IPS-18c (cell line): ENCODE data around the gene GSG1L.
A peak's percentile ranks its signal among the peaks of the same experiment; 100 is the strongest.

Experiments used
- H3K4me3 ChIP-seq: 2 replicates; pipeline ENCODE4 v1.7.0; 2013; ENCODE audit warnings: low read depth, mild to moderate bottlenecking, low read length, moderate library complexity; ENCODE audit not compliant: insufficient read depth
- H3K9me3 ChIP-seq: one replicate; pipeline ENCODE4 v1.6.1; 2013; ENCODE audit warnings: mild to moderate bottlenecking, low read length, moderate library complexity; ENCODE audit not compliant: control insufficient read depth, insufficient read depth

Gene GSG1L

DNA sequence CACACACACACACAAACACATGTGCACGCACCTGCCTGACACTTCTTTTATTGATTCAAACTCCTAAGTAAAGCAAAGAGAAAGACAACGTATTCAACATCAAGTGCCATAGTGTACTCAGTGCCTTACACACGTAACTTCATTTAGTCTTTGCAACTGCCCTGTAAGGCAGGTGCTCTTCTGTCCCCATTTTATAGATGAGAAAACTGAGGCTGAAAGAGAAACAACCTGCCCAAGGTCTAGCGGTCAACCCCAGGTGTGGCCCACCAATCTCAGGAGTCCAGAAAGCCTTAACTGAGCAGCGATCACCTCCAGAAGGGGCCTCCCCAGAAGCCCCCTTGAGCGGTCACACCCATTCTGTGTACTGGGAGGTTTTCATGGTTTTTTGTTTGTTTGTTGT, 10.3 kb upstream of the GSG1L start:
- Histone ChIP-seq H3K9me3 (no peaks in the 10 kb centered on the region), H3K4me3 (no peak overlapping the region)

DNA sequence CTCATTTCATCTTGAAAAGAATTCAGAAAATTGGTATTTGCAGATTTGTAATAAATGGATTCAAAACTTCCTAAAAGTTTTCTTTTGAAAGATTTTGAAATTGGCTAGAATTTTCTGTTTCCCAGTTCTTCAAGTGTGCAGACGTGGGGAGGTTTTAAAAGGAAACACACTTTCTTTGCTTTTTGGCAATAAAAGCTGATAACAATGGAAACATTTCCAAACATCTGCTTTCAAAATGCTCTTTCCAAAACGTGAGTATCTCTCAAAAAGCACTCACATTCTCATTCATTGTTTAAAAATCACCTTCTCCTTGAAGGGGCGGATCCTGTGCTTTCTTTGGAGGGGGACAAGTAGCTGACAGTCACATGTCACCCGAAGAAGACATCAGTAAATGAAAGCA, 8.6 kb upstream of the GSG1L start:
- no peak overlapping the region for H3K4me3 ChIP-seq
- H3K9me3 ChIP-seq, result no peaks in the 10 kb centered on the region

DNA sequence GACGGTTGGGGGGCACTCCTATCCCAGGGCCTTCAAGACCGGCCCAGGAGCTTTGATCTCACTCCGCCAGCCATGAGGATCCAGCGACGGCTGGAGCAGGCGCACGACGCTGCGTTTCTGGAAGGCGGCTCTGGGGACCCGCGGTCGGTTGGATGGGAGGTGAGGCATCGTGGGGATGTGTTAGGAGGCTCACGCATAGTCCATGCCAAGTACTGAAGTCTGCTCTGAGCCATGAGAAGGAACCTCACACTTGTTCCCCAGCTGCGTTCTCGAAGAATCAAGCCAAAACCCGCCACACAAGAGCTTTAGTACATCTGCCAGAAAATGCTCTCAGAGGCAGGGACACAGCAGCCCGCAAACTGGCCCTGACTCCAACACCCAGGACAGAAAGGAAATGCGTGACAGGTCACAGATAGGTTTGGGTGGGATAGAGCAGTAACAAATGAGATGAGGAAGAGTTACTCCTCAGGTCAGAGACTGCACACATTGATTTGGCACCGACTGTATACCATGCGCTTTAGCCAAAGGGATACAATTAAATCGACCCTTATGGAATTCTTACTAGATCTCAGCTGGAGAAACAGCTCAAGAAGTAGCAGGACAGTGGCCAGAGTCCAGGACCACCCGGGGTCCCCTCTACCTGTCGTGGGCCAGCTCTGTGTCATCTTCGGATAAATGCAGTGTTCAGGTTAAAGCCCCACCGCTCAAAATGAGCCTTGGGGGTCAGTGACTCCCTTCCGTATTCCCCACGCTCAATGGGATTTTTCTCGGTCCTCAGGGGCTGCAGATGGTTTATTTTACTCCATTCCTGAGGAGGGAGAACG, 6.7 kb upstream of the GSG1L start:
- H3K9me3 ChIP-seq, result no peaks in the 10 kb centered on the region
- no peak overlapping the region for H3K4me3 ChIP-seq

DNA sequence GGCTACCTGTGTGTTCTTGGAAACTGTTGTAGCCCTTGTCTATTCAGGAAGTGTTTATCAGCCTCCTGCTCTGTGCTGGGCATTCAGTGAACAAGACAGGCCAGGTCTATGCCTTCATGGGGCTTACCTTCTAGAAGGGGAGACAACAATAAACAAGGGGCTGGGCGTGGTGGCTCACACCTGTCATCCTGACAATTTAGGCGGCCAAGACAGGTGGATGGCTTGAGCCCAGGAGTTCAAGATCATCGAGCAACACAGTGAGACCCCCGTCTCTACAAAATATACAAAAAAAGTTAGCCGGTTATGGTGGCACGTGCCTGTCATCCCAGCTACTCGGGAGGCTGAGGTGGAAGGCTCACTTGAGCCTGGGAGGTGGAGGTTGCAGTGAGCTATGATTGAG, 5.5 kb upstream of the GSG1L start:
- Histone ChIP-seq H3K4me3 (no peak overlapping the region), H3K9me3 (no peaks in the 10 kb centered on the region)

DNA sequence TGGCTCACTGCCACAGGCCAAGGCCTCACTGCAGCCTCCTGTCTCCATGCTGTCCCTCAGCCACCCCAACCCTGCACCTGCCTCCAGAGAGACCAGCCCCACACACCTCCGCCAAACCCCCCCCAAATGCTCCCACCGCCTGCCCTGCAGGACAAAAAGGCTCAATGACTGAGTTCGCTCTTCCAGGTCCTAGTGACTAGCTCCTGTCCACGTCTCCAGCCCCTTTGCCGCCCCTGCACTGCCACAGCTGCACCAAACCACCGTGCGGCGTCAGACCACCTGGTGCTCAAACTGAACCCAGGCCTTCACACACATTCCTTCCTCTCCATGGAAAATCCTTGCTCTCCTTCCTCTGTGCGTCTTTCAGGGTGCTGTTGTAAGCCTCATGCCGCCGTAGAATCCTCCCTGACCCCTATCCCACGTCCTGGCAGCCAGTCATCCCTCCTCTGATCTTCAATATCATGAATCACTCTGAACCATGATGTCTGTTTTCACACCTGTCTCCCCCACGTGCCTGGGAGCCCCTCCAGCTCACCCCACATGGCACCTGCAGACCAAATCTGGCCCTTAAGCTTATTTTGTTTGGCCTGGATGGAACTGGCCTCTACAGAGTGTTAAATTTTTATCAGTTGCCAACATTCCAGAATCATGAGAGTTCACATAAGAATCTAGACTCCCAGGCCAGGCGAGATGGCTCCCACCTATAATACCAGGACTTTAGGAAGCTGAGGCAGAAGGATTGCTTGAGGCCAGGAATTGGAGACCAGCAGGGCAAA, 4.3 kb upstream of the GSG1L start:
- no peak overlapping the region for H3K4me3 ChIP-seq

DNA sequence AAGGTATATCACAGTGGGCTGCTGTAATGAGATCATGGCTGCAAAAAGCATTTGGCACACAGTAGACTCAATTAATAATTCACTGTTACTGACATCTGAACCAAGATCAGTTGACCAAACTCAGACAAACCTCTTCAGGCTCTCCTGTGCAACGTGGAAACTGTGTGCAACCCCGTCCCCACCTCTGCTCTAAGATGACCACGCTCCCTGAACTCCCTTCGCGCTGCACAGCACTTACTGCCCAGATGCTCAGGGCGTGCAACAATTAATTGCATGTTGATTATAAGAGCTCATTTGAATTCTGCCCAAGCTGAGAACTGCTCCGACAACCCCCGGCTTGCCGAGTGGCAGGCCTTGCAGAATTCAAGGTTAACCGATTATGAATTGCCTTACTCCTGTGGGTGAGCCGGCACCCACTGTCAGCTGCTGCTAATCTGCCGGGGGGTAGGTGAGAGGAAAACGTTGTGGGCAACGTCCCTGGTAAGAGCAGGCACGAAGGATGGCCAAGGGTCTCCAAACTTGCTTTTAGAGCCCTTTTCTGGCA, 1.3 kb upstream of the GSG1L start:
- no peak overlapping the region for H3K4me3 ChIP-seq
- H3K9me3 ChIP-seq, result no peaks in the 10 kb centered on the region

More for the DNA sequence above, 4.3 kb upstream of the GSG1L start:
- no peaks in the 10 kb centered on the region for H3K9me3 ChIP-seq

DNA sequence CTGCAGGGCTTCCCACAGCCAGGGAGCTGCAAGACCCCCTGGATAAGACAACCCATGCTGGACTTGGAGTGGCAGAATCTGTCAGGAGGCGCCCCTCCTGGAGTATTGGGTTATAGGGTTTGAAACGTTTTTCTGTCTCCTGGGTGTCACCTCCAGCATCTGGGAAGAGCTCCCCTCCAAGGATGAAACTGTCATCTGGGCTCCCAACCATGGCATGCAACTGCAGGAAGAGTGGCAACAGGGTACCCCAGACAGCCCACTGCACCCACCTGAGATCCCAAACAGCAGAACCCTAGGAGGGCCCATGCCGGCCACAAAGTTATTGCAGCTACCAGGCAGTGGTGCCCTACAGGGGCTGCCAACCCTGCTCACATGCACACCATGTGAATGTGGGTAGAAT, 636 bp upstream of the GSG1L start:
- Histone ChIP-seq H3K9me3 (no peaks in the 10 kb centered on the region), H3K4me3 (peak overlapping the region; percentile 28; the same call in 1 of the 2 replicates)

DNA sequence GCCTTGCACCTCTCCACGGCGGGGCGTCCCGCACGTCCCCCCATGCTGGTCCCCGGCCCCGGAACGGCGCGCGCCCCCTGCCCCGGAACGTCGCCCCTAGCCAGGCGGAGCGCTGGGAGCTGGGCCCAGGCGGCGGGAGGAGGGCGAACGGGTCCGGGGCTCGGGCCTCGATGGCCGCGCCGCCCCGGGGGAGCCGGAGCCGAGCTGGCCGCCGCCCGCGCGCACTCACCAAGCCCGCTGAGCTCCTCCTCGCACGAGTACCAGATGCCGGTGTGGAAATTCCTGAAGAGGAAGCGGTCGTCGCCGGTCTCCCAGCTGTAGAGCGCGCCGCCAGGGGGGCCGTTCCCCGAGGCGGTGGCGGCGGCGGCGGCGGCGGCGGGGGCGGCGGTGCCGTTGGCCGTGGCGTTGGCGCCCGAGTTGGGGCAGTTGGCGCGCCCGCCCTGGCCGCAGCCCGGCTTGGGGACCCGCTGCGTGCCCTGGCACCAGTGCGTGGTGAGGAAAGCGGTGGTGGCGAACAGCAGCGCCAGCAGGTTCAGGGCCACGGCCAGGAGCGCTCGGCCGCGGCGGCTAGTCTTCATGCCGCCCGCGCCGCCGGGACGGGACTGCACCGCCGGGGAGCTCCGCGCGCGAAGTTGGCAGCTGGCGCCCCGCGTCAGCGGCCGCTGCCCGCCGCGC, 530 bp downstream of the GSG1L start:
- H3K4me3 ChIP-seq, result peak overlapping the region; percentile 62
- H3K9me3 ChIP-seq, result no peaks in the 10 kb centered on the region

DNA sequence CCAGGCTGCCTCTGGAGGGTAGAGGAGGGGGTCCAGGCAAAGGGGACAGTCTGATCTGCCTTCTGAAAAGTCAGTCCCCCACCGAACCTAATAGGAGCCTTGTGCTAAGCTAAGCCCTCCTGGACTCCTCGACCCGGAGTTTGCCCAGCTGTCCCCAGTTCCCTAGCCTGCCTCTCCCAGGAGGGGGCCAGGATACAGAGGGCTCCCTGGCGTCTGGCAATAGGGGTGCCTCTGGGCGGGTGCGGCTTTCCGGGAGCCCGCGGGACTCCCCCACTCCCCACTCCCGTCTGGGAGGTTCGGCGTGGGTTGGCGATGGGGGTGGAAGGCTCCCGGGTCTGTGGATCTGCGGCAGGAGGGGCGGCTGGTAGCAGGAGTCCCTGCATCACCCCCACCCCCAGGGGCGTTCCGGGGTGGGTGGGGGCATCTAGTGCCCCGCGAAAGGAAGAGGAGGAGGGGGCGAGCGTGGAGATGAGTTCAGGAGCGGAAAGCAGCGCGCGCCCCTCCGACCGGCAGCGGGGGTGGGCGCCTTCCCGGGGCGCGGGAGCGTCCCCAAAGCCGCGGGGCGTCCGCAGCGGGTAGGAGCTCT, 1.2 kb downstream of the GSG1L start:
- peak overlapping the region; percentile 62; the same call in 1 of the 2 replicates for H3K4me3 ChIP-seq

DNA sequence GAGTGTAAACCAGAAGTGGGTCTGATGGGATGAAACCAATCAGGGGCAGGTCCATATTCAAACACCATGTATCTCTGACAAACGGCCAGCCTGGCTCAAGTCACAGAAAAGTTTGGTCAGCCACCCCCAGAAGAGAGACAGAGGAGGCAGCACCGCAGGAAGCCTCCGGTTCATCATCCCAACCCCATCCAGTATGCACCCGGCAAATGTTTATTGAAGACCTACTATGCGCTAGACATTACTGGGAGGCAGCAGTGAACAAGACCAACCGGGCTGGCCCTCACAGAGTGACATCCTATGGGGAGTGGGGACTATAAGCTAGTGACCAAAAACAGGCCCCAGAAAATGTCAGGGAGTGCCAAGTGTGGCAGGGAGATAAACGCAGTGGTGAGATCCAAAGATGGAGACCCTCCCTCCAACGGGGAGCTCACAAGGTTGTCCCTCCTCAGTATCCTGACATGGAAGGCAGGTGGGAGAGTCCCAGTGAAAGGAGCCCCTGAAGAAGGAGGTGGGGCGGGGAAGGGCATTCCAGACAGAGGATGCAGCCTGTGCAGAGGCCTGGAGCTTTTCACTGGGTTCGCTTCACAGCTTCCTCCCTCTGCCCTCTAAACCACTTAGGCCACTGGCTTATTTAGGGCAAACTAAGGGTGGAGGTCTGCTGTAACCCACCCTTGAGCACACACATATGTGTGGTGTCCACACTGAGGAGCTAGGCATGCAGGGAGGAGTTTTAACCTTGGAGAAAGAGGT, 2.0 kb downstream of the GSG1L start:
- H3K4me3 ChIP-seq, result no peak overlapping the region

More for the DNA sequence above, 1.2 kb downstream of the GSG1L start:
- H3K9me3 ChIP-seq, result no peaks in the 10 kb centered on the region

DNA sequence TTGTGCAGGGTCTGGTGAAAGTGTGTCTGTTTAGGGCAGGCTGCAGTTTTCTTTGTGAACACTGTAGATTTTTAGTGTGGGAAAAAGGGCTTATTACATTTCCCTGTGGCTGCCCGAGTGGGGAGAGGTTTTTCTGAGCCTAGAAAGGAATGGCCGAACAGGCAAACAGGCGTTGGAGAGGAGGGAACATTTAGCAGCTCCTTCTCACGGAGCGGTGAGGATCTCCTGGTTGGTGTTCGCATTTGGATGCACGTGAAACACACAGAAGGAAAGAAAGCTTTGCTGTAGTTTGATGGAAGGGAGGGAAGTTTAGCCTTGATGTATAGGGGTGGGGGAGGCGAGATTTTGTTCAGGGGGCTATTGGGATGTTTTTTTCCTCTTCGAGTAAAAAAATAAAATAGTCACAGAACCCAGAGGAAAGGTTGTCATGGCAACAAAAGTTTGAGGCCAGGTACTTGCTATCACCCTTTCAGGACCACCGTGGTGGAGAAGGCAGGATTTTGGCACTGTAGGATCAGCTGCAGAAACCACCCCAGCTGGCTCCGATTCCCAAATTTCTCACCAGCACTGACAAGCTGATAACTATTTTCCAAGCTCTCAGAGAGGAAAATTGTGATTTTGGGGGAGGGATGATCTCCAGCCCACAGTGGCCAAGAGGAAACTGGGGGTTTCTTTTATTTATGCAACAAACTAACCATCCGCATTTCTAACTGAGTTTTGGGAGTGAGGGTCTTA, 3.5 kb downstream of the GSG1L start:
- Histone ChIP-seq H3K4me3 (no peak overlapping the region), H3K9me3 (no peaks in the 10 kb centered on the region)

More for the DNA sequence above, 2.0 kb downstream of the GSG1L start:
- H3K9me3 ChIP-seq, result no peaks in the 10 kb centered on the region

DNA sequence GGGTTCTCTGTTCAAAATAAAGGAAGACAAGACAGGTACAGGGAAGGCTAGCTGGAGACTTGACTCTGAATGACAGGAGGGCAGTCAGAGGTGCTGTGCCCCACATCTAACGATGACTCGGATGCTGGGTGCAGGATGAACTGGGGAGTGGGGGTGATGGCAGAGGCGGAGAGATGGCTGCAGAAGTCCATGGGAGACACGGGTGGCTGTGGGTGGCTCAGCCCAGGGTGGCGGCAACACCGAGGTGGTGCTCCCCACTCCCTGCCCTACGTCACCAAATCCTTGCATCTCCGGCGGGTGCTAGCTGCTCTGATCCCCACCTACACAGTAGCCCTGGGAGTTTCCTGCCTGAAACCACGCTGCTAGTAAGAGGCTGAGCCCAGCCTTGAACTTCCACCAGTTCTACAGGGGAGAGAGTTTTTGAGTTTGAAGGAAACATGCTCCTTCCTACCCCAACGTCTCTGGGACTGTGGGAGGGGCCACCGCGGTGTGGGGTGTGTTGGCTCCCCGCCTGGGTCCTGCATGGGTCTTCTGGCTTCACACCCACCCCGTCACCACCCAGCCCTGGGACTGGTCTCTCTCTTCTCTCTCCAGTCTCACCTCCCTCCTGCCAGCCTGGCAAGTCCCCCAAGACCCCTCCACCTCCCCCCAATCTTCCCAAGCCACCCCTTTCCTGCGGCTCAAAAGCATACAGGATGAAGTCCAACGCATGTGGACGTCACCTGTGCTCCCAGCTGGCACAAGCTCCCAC, 4.5 kb downstream of the GSG1L start:
- Histone ChIP-seq H3K4me3 (no peak overlapping the region), H3K9me3 (no peaks in the 10 kb centered on the region)

DNA sequence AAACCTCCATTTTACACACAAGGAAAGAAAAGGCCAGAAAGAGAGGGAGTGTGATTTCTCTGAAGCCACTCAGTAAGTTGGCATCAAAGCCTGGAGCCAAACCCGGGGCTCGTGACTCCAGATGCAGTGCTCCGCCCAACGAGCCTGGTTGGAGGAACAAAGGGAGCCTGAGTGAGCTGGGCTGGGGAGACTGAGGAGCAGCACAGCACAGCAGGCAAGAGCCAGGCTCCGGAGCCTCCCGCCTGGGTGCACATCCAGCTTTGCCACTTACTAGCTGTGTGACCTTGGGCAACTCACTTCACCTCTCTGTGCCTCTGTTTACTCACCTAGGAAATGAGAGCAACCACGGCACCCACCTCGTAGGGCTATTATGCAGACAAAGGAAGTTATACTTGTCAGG, 5.6 kb downstream of the GSG1L start:
- Histone ChIP-seq H3K4me3 (no peak overlapping the region), H3K9me3 (no peaks in the 10 kb centered on the region)

DNA sequence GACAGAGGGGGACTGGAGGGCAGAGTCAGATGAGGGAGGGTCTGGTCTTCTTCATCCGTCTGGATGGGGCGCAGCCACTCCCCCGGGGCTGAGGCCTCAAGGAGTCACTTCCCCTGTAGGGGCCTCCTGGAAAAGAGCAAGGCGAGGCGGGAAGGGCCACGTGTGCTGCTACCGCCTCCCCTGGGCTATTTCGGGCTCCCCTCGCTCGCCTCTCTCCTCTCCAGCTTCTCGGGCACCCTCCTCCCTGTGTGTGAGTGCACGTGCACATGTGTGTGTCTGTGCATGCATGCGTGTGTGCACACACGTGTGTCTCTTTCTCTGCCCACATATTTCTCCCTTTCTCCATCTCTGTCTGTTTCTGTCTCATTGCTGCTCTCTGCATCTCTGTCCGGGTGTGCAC, 10.1 kb downstream of the GSG1L start:
- no peaks in the 10 kb centered on the region for H3K9me3 ChIP-seq
- no peak overlapping the region for H3K4me3 ChIP-seq

DNA sequence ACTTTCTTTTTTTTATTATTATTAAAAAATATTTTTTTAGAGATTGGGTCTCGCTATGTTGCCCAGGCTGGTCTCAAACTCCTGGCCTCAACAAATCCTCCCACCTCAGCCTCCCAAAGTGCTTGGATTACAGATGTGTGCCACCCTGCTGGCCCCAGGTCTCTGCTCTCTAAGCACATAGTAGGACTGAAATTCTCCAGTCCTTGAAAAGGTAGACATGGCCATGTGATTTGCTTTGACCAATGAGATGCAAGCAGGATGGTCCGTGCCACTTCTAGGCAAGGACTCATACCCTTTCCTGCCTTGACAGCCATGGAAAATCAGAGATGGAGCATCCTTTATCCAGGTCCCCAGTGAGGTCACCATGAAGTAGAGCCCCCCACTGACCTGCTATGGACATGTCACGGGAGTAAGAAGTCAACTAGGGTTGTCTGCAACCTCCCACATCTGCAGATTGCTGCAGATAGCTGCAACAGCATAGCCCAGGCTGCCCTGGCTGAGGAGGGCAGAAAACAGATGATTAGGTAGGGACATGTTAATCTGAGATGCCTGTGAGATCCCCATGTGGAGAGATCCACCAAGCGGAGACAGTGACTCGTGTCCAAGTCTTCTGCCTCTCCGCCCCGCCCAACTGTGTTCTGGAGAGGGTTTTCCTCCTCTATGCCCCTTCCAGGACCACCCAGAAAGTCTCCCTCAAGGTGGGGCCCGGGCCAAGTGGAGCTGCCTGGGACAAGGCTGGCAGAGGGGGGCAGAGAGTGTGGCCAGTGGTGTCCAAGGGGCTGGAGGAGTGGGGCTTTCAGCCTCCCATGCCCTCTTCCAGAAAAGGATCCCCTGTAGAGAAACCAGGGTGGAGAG, 11.0 kb downstream of the GSG1L start:
- Histone ChIP-seq H3K4me3 (no peak overlapping the region), H3K9me3 (no peaks in the 10 kb centered on the region)
